Measurements from ENCODE around the gene OPHN1.
"Not testable (repeated sequence)": the region's sequence is repeated elsewhere in the genome, so short reads cannot be mapped to it uniquely, and the experiment has no call there.

The OPHN1 gene

DNA sequence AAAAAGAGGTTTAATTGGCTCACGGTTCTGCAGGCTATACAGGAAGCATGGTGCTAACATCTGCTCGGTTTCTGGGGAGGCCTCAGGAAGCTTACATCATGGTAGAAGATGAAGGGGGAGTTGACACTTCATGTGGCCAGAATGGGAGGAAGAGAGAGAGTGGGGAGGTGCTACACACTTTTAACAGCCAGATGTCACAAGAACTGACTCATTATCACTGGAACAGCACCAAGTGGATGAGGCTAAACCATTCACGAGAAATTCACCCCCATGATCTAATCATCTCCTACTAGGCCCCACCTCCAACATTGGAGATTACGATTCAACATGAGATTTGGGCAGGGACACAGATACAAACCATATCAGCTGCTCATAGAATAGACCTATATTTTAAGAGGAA lies 255.8 kb downstream of the OPHN1 start:
- no peak for DNase-seq (ENCODE audit: low read depth in 2 of 2)

DNA sequence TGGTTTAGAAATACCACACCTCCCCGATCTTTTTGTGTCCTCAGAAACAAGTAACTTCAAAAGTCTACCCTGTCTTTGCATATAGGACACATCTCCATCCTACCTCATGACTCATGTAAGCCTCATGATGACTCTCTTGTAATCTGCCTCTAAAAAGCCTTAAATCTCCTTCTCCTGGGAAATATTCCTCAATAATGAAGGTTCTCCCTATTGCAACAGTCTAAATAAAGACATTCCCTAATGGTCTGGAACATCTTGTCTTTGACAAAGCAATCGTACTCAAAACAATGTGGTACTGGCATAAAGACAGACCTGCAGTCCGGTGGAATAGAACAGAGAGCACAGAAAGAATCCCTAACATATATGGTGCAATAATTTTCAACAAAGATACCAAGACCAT lies 257.7 kb downstream of the OPHN1 start:
- DNase-seq (ENCODE audit: low read depth in 2 of 2) = no peak

DNA sequence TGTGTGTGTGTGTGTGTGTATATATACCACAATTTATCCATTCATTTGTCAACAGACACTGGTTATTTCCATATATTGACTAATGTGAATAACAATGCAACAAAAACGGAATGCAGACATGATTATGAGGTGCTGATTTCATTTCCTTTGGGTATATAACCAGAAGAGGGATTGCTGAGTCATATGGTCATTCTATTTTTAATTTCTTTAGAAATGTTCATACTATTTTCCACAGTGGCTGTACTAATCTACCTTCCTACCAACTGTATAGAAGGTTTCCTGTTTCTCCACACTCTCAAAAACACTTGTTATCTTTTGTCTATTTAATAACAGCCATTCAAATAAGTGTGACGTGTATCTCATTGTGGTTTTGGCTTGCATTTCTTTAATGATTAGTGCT lies 269.9 kb downstream of the OPHN1 start:
- DNase-seq (ENCODE audit: low read depth in 2 of 2) = no peak

DNA sequence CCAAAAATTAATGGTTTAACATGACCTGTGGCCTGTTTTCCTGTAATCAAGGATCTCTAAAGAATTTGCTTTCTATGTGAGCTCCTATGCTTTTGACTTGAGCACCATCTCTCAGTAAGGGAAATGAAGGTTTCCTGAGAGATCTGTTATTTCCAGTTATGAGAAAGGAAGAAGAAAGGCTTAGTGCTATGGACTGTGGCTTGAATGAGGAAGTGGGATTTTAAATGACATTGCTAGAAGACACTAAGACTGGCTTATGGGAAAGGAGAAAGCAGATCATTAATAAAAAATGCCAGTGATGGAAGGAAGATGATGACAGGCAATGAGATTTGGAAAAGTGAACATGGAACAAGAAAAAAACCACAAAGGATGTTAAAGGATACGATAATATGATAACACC lies 285.4 kb downstream of the OPHN1 start:
- no peak for DNase-seq (ENCODE audit: low read depth in 2 of 2)

DNA sequence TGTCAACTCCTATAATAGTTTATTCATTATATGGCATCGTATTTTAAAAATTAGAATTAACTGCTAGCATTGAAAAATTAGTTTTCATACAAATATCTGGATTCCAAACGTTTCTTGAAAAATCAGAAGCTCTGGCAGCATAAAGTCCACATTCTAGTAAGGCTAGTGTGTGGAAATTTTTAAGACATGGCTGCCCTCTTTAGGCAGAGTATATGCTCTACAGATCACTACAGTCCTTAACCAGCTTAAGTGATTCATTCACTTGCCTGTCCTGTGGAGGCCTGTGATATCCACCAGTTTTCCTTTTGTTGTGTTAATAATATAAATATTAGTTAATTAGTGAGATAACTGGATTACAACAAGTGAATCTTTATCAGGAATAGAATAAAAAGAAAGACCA lies 287.2 kb downstream of the OPHN1 start:
- DNase-seq (ENCODE audit: low read depth in 2 of 2) = peak in 1 of 2 experiments; percentile 19

DNA sequence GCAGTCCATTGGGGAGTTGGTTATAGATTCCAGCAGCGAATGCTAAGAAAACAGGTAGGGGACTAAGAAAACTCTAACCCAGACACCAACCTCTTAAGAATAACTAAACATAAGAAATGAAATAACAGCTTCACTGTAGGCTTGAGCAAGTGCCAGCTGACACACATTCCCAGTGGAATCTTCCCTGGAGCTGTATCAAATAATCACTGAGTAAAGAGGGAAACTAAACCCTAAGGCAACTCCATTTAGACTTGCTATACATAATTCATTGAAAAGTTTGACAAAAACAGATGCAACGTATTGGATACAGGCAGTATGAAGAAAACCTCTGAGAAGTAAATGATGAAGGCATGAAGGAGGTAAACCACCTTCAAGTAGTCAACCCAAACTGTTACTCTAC lies 293.5 kb downstream of the OPHN1 start:
- no peak for DNase-seq (ENCODE audit: low read depth in 2 of 2)

DNA sequence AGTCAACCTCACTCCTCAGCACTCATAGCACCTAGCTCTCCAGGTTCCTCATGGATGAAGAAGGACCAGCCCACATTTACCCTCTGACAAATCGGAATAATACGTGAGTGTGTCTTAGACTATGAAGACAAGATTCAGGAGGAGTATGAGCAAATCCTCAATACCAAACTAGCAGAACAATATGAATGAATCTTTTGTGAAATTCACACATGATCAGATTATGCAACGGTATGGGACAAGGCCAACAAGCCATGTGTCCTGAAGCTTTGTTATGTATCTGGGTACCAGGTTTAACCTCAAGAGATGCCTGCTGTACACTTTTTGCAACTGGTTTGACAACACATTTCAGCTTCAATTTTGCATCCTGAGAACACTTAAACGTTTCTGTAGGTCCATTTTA lies 300.1 kb downstream of the OPHN1 start:
- no peak for DNase-seq (ENCODE audit: low read depth in 2 of 2)

DNA sequence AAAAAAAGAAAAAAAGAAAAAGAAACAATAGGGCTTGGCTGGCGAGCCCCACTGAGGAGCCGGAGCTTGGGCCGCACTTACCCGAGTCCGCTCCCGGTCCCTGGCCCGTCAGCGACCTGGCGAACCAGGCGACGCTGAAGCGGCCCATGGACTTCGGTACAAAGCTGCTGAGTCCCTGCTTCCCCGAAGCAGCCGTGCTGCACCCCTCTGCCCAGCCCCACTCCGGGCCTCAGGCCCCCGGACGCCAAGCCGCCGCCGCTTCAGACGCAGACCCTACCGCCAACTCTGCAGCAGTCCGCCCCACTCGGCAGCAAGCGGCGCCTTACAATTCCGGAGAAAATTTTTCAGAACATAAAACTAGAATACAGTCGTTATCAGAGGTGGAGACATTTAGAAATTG lies 300.5 kb downstream of the OPHN1 start:
- DNase-seq (ENCODE audit: low read depth in 2 of 2) = no peak

DNA sequence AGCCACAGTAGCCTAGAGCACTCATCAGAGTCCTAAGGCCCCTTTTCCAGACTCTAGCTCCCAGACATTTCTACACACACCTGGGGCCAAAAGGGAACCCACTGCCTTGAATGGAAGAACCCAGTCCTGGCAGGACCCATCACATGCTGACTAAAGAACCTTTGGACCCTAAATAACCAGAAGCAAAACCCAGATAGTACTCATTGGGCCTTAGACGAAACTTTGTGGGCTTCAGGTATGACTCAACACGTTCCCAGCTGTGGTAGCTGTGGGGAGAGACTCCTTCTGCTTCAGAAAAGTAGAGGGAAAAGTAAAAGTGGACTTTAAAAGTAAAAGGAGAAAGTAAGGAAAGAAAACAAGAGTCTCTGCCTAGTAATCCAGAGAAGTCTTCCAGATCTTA lies 311.5 kb downstream of the OPHN1 start:
- DNase-seq (ENCODE audit: low read depth in 2 of 2) = no peak

DNA sequence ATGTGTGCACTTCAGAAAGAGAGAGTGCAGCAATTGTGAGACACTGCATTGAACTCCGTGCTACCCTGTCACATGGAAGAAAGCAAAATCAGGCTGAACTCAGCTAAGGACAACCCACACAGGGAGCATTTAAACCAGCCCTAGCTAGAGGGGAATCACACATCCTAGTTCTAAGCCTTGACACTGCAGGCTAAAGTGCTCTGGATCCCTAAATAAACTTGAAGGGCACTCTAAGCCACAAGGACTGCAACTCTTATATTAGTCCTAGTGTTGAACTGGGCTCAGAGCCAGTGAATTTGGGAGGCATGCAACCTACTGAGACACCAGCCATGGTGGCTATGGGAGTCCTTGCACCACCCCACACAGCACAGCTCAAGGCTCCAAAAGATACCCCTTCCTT lies 311.9 kb downstream of the OPHN1 start:
- no peak for DNase-seq (ENCODE audit: low read depth in 2 of 2)

DNA sequence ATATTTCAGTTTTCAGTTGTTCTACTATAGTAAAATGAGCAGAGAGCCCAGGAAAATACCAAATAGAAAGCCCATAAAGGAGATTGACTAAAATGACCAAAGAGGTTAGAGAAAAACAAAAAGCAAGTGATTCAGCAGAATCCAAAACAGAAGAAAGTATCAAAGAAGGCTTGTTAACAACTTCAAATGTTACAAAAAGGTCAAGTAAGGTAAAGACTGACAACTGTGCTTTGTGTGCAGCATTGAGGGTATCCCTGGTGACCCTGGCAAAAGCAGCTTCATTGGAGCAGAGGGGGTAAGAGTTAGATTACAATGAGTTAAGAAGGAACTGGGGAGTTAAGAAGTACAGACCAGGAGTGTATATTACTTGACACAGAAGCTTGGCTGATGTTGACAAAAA lies 317.9 kb downstream of the OPHN1 start:
- DNase-seq (ENCODE audit: low read depth in 2 of 2) = no peak

DNA sequence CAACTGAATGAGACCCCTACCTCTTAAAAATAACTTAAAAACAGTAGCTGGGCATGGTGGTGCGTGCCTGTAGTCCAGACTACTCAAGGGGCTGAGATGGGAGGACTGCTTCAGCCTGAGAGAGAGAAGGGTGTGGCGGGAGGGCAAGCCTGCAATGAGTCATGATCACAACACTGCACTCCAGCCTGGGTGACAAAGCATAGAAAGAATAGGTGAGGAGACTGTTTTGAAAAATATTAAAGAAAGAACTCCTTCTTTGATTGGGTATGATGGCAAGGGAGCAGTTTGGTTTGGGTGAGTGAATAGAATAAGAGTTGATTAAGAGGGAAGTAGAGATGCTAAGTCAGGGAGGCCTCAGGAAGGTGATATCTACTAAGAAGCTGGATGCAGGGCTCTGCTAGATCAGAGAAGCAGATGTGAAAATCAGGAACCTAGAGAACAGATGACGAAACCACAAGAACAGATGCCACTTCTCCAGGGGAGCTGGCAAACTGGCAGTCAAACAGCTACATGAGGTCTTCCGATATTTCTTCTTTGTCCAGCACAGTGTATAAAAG lies 318.6 kb downstream of the OPHN1 start:
- DNase-seq (ENCODE audit: low read depth in 2 of 2) = no peak

DNA sequence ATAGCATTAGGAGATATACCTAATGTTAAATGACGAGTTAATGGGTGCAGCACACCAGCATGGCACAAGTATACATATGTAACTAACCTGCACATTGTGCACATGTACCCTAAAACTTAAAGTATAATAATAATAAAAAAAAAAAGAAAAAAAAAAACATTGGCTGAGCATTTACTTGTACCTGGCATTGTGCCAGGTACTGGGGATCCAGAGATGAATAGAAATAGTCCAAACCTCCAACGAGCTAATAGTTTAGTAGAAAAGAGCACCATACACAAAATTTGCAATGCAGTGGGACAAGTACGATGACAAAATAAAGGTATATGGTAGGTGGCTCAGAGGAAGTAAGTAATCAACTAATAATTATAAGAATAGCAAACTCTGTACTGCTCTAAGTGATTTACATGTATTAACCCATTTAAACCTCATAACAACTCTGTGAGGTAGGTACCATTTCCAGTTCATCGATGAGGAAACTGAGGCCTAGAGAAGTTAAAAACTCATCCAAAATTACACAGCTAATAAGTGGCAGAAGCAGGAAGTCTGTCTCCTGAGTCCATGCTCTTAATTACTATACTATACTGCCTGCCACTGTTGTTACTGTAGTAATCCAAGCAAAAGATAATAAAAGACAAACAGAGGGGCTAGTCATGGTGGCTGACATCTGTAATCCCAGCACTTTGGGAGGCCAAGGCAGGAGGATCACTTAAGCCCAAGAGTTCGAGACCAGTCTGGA lies 319.3 kb downstream of the OPHN1 start:
- no peak for DNase-seq (ENCODE audit: low read depth in 2 of 2)

DNA sequence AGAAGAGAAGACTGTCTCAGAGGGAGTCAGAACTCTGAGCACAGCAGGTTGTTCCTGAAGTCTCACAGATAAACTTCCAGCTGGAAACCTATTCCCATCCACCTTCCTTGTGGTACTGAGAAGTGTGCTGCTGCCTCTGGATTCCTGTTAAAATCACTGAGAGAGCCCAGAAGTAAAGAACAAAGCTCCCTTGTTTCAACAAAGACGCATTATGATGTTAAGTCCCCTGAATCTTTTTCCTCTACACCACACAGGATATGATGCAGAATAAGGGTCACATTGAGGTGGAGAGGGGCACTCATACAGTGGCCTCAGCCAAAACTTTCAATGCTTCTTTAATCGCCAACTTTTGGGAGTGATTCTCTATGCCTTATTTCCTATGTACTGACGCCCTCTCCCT lies 321.0 kb downstream of the OPHN1 start:
- no peak for DNase-seq (ENCODE audit: low read depth in 2 of 2)

DNA sequence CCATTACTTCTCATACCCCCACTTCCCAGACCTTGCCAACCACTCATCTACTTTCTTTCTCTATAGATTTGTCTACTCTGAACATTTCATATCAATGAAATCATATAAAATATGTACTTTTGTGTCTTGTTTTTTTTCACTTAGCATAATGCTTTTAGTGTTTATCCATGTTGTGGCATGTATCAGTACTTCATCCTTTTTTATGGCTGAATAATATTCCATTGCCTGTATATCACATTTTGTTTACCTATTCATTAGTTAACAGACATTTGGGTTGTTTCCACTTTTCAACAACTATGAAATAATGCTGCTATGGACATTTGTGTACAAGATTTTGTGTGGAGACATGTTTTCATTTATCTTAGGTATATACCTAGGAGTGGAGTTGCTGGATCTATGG lies 324.1 kb downstream of the OPHN1 start:
- no peak for DNase-seq (ENCODE audit: low read depth in 2 of 2)

DNA sequence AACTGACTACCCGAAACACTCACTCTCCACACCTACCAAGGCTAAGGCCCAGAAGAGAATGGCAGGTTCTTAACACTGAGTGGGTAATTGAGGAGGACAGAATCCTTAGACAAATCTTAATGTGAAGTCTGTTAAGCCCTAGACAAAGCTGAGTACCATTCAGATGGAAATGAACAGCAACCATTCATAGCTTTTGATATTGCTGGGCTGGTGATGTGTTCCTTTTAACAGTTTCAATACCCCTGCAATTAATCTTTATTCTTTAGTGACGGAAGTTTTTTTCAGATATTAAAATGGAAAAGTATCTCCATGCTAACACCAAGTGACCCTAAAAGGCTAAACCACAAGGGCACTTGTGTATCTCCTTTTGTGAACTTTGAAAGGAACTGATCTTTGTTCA lies 334.9 kb downstream of the OPHN1 start:
- no peak for DNase-seq (ENCODE audit: low read depth in 2 of 2)

DNA sequence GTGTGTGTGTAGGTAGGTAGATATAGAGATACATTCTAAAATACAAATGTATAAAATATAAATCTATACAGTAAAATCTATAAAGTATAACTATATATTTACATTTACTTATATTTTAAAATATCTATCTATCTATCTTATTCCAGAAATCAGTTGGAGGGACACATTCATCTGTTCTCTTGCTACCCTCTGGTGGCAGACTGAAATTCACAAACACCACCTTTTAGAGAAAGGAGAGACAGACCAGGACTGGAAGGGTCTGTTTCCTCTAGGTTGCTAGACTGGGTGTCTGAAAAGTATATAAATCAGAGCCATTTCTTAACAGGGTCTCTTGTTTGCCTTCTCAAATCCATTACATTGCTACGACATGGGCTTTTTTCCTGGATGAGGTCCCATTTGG lies 343.0 kb downstream of the OPHN1 start:
- no peak for DNase-seq (ENCODE audit: low read depth in 2 of 2)

DNA sequence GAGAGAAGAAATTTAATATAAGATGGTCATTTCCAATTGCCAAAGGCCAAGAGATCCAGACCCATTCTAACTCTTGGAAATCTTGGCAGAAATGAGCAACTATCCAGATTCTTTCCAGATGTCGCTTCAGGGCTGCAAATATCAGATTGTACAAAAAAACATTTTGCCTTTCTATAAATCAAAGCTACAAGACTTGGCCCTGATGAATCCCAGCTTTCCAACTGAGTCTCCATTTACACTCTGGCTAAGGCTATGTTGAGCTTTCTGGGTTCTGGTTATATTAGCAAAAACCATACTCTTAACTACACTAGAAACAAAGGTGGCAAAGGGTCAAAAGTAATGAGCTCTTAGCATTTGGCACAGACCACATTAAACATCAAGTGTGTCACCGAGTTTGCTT lies 345.8 kb downstream of the OPHN1 start:
- no peak for DNase-seq (ENCODE audit: low read depth in 2 of 2)

DNA sequence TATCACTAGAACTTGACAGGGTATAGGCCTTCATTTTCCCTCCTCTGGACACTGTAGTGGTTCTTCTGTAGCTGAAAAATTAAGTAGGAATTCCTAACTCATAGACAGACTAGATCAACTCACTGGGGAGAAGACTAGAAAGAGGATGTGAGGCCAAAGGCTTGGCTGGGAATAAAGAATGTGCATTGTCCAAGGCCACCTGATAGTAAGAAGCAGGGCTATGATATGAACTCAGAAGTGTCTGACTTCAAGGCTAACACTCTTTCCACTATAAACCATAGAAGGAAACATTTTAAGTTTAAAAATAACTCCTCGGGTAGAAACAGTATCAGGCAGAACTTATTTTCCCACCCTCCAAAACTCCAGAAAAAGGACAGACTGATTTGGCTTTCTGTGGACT lies 346.6 kb downstream of the OPHN1 start:
- no peak for DNase-seq (ENCODE audit: low read depth in 2 of 2)

DNA sequence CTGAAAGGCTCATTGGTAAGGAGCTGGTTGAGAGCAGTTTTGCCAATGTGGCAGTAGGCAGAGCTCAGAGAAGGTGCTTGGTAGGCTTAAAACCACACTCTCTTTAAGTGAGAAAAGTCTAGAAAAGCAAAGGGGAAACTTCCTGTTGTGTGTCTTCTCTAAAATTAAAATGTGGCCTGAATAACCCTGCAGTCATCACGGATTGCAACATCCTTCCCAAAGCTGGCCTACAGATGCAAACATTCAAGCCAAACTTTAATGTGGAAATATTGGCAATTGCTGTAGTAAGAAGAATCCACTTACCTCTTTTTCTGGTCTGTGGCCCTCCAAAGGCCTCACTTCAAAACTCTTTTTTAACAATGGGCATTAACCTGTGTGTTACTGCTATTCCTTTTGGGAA lies 348.5 kb downstream of the OPHN1 start:
- DNase-seq (ENCODE audit: low read depth in 2 of 2) = peak; percentile 28 to 41

DNA sequence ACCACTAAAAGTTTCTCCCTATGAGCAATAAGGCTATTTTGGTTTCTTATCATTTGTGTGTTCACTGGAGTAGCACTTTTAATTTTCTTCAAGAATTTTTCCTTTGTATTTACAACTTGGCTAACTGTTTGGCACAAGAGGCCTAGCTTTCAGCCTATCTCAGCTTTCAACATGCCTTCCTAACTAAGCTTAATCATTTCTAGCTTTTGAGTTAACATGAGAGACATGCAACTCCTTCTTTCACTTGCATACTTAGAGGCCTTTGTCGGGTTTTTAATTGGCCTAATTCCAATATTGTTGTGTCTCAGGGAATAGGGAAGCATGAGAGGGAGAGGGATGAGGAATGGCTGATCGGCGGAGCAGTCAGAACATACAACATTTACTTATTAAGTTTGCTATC lies 349.8 kb downstream of the OPHN1 start:
- DNase-seq (ENCODE audit: low read depth in 2 of 2) = no peak

DNA sequence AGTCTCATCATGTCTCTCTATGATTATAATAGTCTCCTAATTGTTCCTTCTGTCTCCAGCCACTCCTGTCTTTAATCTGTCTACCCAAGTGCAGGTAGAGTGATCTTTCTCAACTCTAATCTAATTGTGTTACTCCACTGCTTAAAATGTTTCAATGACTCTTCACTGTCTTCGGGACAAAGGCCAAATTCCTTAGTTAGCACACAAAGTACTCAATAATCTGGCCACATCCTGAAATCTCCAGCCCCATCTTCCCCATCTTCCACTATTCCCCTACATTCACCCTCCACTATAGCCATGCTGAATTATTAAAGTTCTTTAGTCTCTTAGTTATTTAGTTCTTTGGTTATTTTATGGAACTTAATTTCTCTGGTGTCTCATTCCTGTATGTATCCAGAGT lies 353.3 kb downstream of the OPHN1 start:
- DNase-seq (ENCODE audit: low read depth in 2 of 2) = no peak

DNA sequence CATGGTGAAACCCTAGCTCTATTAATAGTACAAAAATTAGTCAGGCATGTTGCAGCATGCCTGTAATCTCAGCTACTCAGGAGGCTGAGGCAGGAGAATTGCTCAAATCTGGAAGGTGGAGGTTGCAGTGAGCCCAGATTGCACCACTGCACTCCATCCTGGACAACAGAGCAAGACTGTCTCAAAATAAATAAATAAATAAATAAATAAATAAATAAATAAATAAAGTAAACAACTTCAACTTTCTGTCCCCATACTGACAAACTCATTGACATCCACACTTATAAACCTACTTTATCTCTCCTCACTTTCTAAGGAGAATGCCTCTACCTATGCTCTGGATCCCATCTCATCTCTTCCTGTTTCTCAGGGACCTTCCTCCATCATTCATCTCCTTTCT lies 354.5 kb downstream of the OPHN1 start:
- DNase-seq (ENCODE audit: low read depth in 2 of 2) = not testable (repeated sequence)

DNA sequence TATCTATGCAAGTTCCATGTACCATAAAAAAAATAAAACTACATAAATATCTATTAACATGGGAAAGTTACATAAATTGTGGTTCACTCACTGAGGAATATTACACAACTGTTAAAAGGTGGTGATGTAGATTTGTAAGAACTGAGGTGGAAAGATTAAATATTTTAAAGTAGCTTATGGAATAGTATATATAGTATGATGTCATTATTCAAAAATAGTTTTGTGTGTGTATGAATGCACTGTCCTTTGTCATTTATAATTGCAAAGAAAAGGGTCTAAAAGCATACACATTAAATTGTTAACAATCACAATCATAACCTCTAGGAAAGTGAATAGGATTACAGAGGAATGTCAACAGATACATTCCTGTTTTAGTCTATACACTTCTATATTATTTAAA lies 355.9 kb downstream of the OPHN1 start:
- DNase-seq (ENCODE audit: low read depth in 2 of 2) = no peak

Data from fibroblast of skin of left biceps (primary cell).